GM21423 (cell line): Measurements from ENCODE around the gene UNC5B.

ENCODE experiments used
- ATAC-seq: cut with Tn5 transposase; IDR thresholded peaks from one replicate; pipeline ENCODE4 v1.9.1; 2021; ENCODE audit warnings: mild to moderate bottlenecking, moderate library complexity; ENCODE audit not compliant: unreplicated experiment

UNC5B gene

GRCh38 chr10:71238626-71239025 is 26.3 kb downstream of the UNC5B start:
- no peak for ATAC-seq

GRCh38 chr10:71239131-71239915 is 27.0 kb downstream of the UNC5B start:
- ATAC-seq, result no peak

- ATAC-seq, result no peak
Observed at GRCh38 chr10:71239946-71240795, 27.8 kb downstream of the UNC5B start.

DNA sequence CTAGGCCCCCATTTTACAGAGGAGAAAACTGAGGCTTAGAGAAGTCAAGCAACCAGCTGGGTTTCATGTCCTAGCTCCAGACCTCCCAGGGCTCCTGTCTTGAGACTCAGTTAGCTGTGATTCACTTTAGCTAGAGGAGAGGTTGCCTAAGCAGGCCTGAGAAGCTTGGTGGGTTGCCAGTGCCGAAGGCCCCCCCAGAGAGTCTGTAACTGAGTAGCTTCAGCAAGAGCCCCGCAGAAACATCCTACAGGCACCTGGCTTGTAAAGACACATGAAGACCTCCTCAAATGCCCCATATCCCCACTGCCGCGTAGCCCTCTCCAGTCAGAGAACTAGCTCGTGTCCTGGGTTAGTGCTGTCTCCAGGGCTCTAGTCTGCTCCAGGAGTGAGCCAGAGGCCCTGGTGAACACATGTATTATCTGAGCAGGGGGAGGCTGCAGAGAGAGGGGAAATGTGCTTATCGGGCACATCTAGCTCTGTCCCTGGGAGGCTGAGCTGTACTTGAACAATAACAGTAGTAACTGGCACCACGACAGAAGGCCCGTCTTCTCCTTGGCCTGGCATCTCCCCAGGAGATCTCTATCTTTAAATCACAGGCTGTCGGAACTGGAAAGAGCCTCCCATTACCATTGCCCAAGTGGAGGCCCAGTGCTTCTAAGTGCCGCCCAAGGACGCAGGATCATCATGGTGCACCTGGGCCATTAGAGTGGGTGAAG is 28.9 kb downstream of the UNC5B start:
- ATAC-seq, result no peak

- no peak for ATAC-seq
Observed at GRCh38 chr10:71241830-71242621, 29.7 kb downstream of the UNC5B start.

DNA sequence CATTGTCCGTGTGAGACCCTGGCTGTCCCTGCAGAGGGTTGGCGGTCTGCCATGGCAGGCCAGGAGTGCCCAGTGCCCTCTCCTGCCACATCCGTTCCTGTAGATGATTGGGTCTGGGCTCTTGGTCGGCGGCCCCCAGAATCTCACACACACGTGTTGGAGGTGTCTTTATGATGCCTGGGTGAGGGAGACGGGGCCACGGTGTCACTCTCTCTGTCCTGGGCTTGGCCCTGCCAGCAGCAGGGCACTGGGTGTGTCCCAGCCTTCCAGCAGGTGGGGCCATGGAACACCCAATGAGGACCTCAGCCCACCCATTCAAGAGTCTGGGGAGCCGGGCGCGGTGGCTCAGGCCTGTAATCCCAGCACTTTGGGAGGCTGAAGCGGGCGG is 30.2 kb downstream of the UNC5B start:
- no peak for ATAC-seq

- ATAC-seq, result no peak
Observed at GRCh38 chr10:71243756-71244395, 31.5 kb downstream of the UNC5B start.

- ATAC-seq, result no peak
Observed at GRCh38 chr10:71244431-71245419, 32.4 kb downstream of the UNC5B start.

DNA sequence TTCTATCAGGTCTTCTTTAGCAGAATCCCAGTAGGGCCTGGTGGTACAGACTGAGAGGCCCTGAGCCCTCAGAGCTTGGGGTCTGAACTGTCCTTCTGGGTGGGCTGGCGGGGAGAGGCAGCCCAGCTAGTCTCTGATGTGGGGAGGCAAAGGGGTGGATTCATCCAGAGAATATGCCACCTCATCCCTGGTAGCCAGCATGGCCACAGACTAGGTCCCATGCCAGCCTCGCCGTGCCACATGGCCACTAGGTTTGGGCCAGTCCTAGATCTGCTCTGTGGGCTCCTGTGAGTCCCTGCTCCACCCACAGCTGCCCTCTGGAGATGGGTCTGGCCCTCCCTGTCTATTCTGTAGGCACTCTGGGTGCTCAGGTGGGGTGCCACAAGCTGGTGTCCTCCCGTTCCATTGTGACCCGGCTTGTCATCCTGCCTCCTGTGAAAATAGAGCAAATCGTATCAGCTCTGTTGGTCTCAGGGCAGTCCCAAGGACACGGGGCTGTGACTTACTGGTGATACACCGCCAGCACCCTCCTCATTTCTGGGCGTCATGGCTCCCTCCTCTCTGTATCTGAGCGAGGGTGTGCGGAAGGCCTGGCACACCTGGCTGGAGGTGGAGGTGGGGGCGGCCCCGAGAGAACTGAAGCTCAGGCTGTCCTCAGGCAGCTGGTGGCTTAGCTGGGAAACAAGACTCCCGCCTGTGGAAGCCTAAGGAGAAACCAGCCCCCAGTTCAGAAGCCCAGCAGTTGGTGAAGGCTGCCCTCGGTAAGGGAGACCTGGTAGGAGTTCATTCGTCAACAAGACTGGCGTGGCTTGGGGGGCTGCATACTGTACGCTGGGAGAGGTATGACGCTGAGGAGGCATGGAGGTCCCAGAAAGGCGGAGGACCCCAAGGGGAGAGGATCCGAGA is 33.3 kb downstream of the UNC5B start:
- no peak for ATAC-seq

DNA sequence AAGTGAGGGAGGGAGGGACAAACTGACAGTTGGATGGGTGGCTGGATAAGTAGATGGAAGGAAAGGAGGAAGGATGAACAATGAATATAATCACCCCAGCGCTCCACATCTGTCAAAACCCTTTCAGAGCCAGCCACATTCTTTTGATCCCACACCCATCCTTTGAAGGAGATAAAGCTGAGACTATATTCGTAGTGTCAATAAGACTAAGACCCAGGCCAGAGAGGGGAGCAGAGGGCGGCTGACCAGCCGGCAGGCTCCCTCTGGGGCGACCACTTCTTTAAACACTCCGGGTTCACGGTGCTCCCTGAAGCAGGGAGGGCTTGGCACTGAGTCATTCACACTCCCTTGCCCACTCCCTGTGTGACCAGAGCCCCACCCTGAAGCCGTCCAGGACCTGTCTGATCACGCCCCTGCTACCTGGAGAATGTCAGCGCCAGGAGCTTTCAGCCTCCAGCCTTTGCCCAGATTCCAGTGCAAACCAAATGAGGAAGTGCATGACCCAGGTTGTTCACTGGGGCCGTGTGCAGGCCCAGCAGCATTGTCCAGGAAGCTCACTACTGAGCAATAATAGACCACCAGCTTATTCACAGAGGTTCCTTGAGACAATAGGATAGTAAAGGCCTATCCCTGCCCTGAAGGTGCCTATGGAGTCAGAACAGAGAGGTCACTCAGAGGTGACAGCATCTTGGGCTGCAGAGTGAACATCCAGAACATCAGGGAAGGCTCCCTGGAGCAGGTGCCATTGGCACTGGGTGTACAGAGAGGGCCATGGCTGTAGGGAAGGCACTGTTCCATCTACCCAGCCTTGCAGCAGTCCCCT is 34.4 kb downstream of the UNC5B start:
- no peak for ATAC-seq

DNA sequence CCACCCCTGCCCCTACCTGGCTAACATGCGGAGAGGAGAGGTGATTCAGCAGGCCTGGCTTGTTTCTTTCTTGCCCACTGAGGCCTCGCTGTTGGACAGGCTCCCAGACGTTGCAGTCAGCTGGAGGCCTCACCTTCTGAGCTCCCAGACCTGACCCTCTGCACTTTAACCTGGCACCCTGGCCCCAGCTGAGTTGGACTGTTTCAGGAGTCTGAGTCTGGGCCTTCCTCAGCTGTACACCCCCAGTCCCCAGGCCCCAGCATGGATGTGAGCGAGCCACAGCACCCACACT is 35.0 kb downstream of the UNC5B start:
- ATAC-seq, result no peak

GRCh38 chr10:71247804-71248203 is 35.4 kb downstream of the UNC5B start:
- ATAC-seq, result no peak

GRCh38 chr10:71248210-71248609 is 35.8 kb downstream of the UNC5B start:
- no peak for ATAC-seq

- no peak for ATAC-seq
Observed at GRCh38 chr10:71249996-71250395, 37.6 kb downstream of the UNC5B start.

- no peak for ATAC-seq
Observed at GRCh38 chr10:71250405-71250804, 38.0 kb downstream of the UNC5B start.

- ATAC-seq, result no peak
Observed at GRCh38 chr10:71250842-71251241, 38.5 kb downstream of the UNC5B start.

- no peak for ATAC-seq
Observed at GRCh38 chr10:71251319-71251718, 38.9 kb downstream of the UNC5B start.
